HG03378 (cell line): ENCODE measurements around the gene PKDCC.

ENCODE experiments used
- ATAC-seq: cut with Tn5 transposase; IDR thresholded peaks from one replicate; pipeline ENCODE4 v1.9.1; 2021; ENCODE audit warnings: mild to moderate bottlenecking, moderate library complexity; ENCODE audit not compliant: unreplicated experiment

The PKDCC gene

GRCh38 chr2:42086500-42086953, 38.7 kb downstream of the PKDCC start:
- peak; percentile 72 for ATAC-seq

GRCh38 chr2:42087137-42087856, 39.5 kb downstream of the PKDCC start:
- no peak for ATAC-seq

- no peak for ATAC-seq
Measured at GRCh38 chr2:42087857-42088195, 40.0 kb downstream of the PKDCC start.

- peak; percentile 77 for ATAC-seq
Measured at GRCh38 chr2:42089340-42089925, 41.6 kb downstream of the PKDCC start.

- no peak for ATAC-seq
Measured at GRCh38 chr2:42090216-42090615, 42.4 kb downstream of the PKDCC start.

GRCh38 chr2:42091671-42092070, 43.9 kb downstream of the PKDCC start:
- no peak for ATAC-seq

- ATAC-seq, result no peak
Measured at GRCh38 chr2:42092084-42092996, 44.5 kb downstream of the PKDCC start.

GRCh38 chr2:42094114-42094513, 46.3 kb downstream of the PKDCC start:
- ATAC-seq, result no peak

- ATAC-seq, result peak; percentile 39
Measured at GRCh38 chr2:42095923-42096408, 48.1 kb downstream of the PKDCC start.

- ATAC-seq, result peak; percentile 45
Measured at GRCh38 chr2:42096869-42097591, 49.2 kb downstream of the PKDCC start.

GRCh38 chr2:42098571-42099437, 51.0 kb downstream of the PKDCC start:
- no peak for ATAC-seq

- ATAC-seq, result no peak
Measured at GRCh38 chr2:42099438-42100173, 51.8 kb downstream of the PKDCC start.

GRCh38 chr2:42100683-42101205, 52.9 kb downstream of the PKDCC start:
- ATAC-seq, result no peak

- no peak for ATAC-seq
Measured at GRCh38 chr2:42101206-42102023, 53.6 kb downstream of the PKDCC start.

- peak; percentile 55 for ATAC-seq
Measured at GRCh38 chr2:42102024-42102590, 54.3 kb downstream of the PKDCC start.

GRCh38 chr2:42102591-42103450, 55.0 kb downstream of the PKDCC start:
- ATAC-seq, result no peak

GRCh38 chr2:42103829-42104228, 56.0 kb downstream of the PKDCC start:
- ATAC-seq, result no peak
